ENCODE results near the gene C2CD3. TPM values are rescaled to one million over a fixed set of nuclear protein-coding genes. Genes with fewer than 3 reads are reported as not detected.

C2CD3 gene
- total RNA-seq, 2 experiments from 2014 or later, result 40.2 to 47.1 TPM

DNA sequence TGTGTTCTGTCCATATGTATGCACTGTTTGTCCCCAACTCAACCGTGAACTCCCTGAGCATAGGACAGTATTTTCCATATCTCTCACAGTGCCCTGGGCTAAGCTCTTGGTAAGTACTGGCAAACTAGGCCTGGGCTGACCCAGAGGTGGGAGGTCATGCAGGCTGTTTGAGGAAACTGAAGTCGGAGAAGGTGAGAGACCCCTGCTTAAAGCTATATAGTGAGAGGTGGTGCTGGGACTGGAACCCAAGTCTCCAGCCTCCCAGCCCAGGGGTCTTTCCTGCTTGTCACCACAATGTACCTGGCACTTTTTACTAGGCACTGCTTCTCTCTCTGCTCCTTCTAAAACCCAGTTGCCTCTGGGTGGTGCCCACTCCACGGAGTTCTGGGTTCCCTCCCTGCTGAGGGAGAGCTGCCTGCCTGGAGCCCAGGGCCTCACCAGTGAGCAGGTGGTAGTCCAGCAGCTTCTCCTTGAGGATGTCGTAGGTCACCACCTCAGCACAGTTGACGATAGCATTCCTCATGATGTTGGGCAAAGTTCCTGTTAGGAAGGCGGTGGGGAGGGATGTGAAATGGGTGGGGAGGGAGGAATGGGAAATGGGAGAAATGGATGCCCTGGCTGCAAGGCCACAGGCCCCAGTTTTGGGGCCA, 166.6 kb downstream of the C2CD3 start:
- Mint-ChIP-seq H3K27ac (peak overlapping the region; percentile 34), H3K4me3 (no peak overlapping the region), H3K9me3 (ENCODE audit: low read depth) (no peaks in the 10 kb centered on the region), H3K4me1 (peaks cover 52% of the 10 kb centered on the region), H3K36me3 (peaks cover 20% of the 10 kb centered on the region), H3K27me3 (no peaks in the 10 kb centered on the region)
- no peak for DNase-seq
- CTCF ChIA-PET, result interaction anchor here (0.7 to 2.7 kb wide), 3 partner anchors 9 to 30 kb away, joined by 3 to 10 read pairs (median 7); no protein-coding TSS in a partner anchor
- ATAC-seq, result no peak

DNA sequence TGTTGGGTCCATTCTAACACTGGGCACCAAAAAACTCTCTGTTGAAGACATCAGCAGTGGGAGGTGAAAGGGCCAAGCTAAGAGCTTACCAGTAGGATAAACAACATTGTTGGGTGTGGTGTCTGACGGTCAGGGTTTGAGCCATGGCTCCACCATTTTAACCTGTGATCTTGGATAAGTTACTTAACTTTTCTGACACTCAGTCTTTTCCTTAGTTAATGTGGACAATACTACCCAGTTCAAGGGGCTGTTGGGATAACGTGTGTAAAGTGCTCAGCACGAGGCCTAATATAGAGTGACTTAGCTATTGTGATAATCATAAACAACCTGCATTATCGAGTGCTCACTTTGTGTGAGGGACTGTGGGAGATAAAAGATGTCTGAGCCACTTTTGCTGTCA, 168.0 kb downstream of the C2CD3 start:
- Mint-ChIP-seq H3K27ac (no peak overlapping the region), H3K4me1 (peaks cover 45% of the 10 kb centered on the region), H3K36me3 (peaks cover 20% of the 10 kb centered on the region), H3K27me3 (no peaks in the 10 kb centered on the region), H3K9me3 (ENCODE audit: low read depth) (no peaks in the 10 kb centered on the region), H3K4me3 (no peak overlapping the region)
- no peak for ATAC-seq
- CTCF ChIA-PET, result interaction anchor here (0.6 to 1.2 kb wide), 3 partner anchors 9 to 19 kb away, joined by 3 to 5 read pairs (median 3); no protein-coding TSS in a partner anchor
- DNase-seq, result no peak

DNA sequence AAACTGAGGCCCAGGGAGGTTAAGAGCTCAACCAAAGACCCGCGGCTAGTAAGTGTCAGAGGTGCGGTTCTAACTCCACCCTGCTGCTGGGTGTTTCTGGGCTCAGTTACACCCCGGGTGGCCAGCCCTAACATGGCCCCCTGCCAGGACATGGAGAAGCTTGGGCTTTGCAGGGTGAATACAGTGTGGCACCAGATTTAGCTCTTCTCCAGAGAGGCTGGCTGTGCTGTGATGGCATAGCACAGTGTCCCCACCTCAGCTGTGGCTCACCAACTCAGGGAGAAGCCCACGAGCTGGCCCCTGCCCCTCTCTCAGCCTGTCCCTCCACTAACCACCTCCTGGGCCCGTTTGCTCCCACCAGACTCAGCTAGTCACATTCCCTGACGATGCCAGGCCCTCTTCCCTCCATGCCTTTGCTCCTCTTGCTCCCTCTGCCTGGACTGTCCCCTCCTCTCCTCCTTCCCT, 168.9 kb downstream of the C2CD3 start:
- no peak for ATAC-seq
- peak overlapping the region; percentile 8 for H3K27ac Mint-ChIP-seq

DNA sequence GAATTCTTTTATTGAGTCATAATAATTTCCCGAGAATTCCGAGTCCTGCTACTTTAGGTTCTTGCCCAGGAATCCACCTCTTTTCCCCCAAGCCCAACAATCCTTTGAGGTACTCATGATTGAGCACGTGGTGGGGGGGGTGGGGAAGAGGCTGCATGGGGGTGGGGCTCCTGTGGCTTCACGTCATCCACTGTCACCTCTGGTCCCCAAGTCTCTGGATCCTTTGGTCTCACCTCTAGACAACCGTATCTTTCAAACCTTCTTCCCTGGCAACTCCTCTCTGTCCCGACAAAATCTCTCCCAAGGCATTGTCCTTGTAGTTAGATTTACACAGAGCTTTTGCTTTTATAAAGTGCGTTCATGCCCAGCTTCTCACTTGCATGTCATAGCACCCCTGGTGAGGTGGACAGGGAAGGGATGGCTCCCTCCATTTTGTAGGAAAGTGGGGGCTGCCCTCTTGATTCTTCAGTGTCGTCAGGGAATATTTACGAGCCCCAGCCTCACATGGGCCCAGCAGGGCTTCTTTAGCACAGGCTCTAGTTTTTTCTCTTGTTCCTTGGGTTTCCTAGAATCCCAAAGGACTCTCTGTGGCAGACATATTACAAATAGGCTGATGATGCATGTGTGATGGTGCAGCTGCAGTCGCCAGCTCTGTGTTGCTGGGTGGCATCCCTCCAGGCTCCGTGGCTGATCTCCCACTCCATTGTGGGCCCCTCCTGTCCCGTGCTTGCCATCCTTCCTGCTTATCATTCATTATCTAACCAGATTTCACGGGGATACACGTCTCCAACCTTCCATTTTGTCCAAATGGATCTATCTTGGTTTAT, 170.3 kb downstream of the C2CD3 start:
- no peak overlapping the region for H3K27ac Mint-ChIP-seq
- H3K36me3 Mint-ChIP-seq, result peaks cover 24% of the 10 kb centered on the region
- no peak for DNase-seq
- no peaks in the 10 kb centered on the region for H3K27me3 Mint-ChIP-seq
- peaks cover 49% of the 10 kb centered on the region for H3K4me1 Mint-ChIP-seq
- H3K4me3 Mint-ChIP-seq, result no peak overlapping the region
- no peak for ATAC-seq
- H3K9me3 Mint-ChIP-seq (ENCODE audit: low read depth), result no peaks in the 10 kb centered on the region
- CTCF ChIA-PET, result interaction anchor here (1.0 kb wide), 1 partner anchor 10 kb away, joined by 3 read pairs; no protein-coding TSS in a partner anchor

More for the DNA sequence above, 168.9 kb downstream of the C2CD3 start:
- Mint-ChIP-seq H3K4me1 (peaks cover 51% of the 10 kb centered on the region), H3K9me3 (ENCODE audit: low read depth) (no peaks in the 10 kb centered on the region), H3K27me3 (no peaks in the 10 kb centered on the region), H3K36me3 (peaks cover 24% of the 10 kb centered on the region), H3K4me3 (no peak overlapping the region)
- CTCF ChIA-PET, result interaction anchor here (1.0 to 1.2 kb wide), 2 partner anchors 8 to 18 kb away, joined by 3 read pairs; no protein-coding TSS in a partner anchor
- DNase-seq, result no peak

DNA sequence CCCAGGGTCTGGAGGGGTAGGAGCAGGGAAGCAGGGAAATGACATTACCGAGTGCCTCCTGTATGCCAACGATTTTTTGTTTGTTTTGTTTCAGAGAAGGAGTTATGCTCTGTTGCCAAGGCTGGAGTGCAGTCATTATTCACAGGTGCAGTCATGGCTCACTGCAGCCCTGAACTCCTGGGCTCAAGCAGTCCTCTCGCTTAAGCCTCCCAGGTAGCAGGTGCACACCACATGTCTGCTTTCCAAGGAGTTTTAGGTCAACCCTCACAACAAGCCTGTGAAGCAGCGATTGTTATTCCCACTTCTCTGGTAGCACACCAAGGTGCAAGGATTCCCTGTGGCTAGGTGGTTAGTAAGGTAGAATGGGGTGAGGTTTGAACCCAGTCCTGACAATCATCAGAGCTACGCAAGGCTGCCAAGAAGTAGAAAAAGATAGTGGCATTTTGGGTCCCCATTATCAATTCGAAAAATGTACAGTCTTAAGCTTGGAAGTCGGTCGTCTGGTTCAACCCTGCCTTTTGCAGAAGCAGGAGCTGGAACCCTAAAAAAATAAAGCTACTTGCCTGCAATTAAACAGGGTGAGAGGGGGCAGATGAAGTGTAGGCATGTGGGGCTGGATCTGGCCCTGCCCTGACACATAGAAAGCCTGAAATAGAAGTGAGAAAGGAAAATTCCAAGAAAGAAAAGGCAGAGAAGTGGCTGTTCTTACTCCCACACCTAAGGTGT, 171.1 kb downstream of the C2CD3 start:
- DNase-seq (no peak), ATAC-seq (no peak)
- H3K27ac Mint-ChIP-seq, result peak overlapping the region; percentile 5
- no peak overlapping the region for H3K4me3 Mint-ChIP-seq
- CTCF ChIA-PET, result interaction anchor here (0.8 kb wide), 1 partner anchor 11 kb away, joined by 3 read pairs; no protein-coding TSS in a partner anchor
- peaks cover 24% of the 10 kb centered on the region for H3K36me3 Mint-ChIP-seq
- H3K4me1 Mint-ChIP-seq, result peaks cover 49% of the 10 kb centered on the region
- H3K9me3 Mint-ChIP-seq (ENCODE audit: low read depth), result no peaks in the 10 kb centered on the region
- no peaks in the 10 kb centered on the region for H3K27me3 Mint-ChIP-seq

DNA sequence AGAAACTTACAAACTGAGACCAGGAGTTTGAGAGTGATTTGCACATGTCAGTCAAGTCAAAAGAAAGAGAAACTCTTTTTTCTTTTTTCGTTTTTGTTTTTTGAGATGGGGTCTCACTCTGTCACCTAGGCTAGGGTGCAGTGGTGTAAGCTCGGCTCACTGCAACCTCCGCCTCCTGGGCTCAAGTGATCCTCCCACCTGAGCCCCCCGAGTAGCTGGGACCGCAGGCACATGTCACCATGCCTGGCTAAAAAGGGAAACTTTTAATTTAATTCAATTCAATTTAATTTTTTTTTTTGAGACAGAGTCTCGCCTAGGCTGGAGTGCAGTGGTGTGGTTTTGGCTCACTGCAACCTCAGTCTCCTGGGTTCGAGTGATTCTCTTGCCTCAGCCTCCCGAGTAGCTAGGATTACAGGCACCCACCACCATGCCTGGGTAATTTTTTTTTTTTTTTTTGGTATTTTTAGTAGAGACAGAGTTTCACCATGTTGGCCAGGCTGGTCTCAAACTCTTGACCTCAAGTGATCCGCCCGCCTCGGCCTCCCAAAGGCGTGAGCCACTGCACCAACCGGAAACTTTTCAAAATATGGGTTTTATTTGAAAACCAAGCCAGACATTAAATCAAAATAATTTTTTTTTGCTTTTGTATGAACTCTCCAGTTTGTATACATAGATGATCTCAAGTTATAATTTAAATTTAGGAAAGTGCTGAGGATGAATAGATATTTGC, 171.8 kb downstream of the C2CD3 start:
- Mint-ChIP-seq H3K27ac (no peak overlapping the region), H3K36me3 (peaks cover 24% of the 10 kb centered on the region), H3K4me3 (no peak overlapping the region), H3K27me3 (no peaks in the 10 kb centered on the region), H3K9me3 (ENCODE audit: low read depth) (no peaks in the 10 kb centered on the region), H3K4me1 (peaks cover 47% of the 10 kb centered on the region)
- no peak for DNase-seq
- CTCF ChIA-PET, result interaction anchor here (0.8 kb wide), 1 partner anchor 12 kb away, joined by 3 read pairs; no protein-coding TSS in a partner anchor
- no peak for ATAC-seq

DNA sequence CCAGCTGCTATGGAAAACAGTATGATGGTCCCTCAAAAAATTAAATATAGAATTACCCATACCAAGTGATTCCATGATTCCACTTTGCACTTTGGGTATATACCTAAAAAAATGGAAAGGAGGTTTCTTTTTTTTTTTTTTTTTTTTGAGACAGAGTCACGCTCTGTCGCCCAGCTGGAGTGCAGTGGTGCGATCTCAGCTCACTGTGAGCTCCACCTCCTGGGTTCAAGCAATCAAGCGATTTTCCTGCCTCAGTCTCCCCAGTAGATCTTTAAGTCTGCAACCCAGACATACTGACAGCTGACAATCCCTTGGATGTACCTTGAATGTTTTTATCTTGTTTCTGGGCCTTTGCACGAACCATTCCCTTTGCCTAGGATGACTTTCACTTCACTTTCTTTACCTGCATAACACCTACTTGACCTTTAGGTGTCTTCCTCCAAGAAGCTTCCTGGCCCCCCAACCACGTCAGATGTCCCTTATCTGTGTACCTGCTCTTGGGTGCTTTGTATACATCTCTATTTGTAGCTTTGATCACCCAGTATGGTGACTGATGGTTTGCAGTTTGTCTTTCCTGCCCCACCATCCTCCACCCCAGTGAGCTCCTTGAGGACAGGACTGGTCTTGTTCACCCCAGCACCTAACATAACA, 173.6 kb downstream of the C2CD3 start:
- Mint-ChIP-seq H3K4me3 (no peak overlapping the region), H3K4me1 (peaks cover 49% of the 10 kb centered on the region), H3K36me3 (peaks cover 14% of the 10 kb centered on the region), H3K27ac (peak overlapping the region; percentile 34), H3K27me3 (no peaks in the 10 kb centered on the region), H3K9me3 (ENCODE audit: low read depth) (no peaks in the 10 kb centered on the region)
- CTCF ChIA-PET, result interaction anchor here (1.2 kb wide), 2 partner anchors 17 to 21 kb away, joined by 3 read pairs; no protein-coding TSS in a partner anchor
- no peak for ATAC-seq
- DNase-seq, result no peak

DNA sequence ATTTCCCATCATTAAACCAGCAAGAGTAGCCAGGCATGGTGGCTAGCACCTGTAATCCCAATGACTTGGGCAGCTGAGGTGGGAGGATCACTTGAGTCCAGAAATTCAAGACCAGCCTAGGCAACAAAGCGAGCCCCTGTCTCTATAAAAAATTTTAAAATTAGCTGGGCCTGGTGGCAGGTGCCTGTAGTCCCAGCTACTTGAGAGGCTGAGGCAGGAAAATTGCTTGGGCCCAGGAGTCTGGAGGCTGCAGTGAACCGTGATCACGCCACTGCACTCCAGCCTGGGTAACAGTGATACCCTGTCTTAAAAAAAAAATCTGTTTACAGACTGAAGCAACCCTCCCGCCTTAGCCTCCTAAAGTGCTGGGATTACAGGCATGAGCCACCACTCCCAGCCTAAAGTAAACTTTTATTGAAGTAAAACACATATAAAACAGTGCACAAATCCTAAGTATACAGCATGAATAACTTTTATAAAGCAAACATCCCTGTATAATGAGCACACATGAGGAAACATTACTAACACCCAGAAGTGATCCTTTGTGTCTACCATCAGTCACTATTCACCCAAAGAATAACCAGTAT, 174.5 kb downstream of the C2CD3 start:
- Mint-ChIP-seq H3K27ac (peak overlapping the region; percentile 89), H3K36me3 (peaks cover 9% of the 10 kb centered on the region), H3K27me3 (no peaks in the 10 kb centered on the region), H3K9me3 (ENCODE audit: low read depth) (no peaks in the 10 kb centered on the region), H3K4me3 (peak overlapping the region; percentile 38), H3K4me1 (peaks cover 49% of the 10 kb centered on the region)
- DNase-seq (no peak), ATAC-seq (peak; percentile 12)
- CTCF ChIA-PET, result interaction anchor here (1.2 to 3.2 kb wide), 5 partner anchors 9 to 23 kb away, joined by 3 to 13 read pairs (median 10); no protein-coding TSS in a partner anchor

DNA sequence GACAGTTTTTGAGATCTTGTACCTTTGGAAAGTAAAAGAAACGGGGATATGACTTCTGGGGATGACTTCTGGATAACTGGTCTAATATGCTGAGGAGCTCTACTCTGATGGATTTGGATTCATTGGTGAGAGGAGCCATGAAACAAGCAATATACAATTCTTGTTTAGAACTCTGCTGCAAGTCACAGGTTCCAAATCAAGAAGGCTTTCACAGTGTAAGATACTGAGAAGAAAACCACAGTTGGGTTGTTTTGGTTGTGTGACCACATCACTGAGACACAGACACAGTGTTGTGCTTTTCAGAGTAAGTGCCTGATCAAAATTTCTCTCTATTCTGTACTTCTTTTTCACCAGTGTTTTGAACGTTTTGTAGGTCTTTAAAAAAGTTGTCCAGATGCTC, 175.1 kb downstream of the C2CD3 start:
- Mint-ChIP-seq H3K4me3 (peak overlapping the region; percentile 38), H3K27ac (peak overlapping the region; percentile 89), H3K36me3 (peaks cover 7% of the 10 kb centered on the region), H3K9me3 (ENCODE audit: low read depth) (no peaks in the 10 kb centered on the region), H3K27me3 (no peaks in the 10 kb centered on the region), H3K4me1 (peaks cover 49% of the 10 kb centered on the region)
- ATAC-seq (peak; percentile 80), DNase-seq (peak; percentile 75)
- CTCF ChIA-PET, result interaction anchor here (1.2 to 3.2 kb wide), 5 partner anchors 9 to 29 kb away, joined by 3 to 13 read pairs (median 10); no protein-coding TSS in a partner anchor

DNA sequence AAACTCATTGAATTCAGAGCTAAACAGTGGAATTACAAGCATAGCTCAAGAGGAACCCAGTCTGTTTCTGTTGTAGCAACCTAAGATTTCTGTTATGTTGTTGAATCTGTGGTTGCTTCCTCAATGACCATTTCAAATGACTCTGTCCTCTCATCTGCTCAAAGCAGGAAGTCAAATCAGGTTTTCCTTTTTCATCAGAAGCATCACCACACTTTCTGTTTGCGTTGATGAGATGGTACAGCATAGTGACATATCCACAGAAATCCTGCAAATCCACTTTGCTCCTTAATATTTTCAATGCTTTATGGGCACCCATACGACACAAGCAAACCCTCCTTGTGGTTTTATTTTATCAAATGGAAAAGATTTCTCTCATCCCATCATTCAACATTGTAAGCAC, 175.6 kb downstream of the C2CD3 start:
- DNase-seq (no peak), ATAC-seq (peak; percentile 81)
- Mint-ChIP-seq H3K4me3 (peak overlapping the region; percentile 38), H3K9me3 (ENCODE audit: low read depth) (no peaks in the 10 kb centered on the region), H3K27ac (peak overlapping the region; percentile 89), H3K27me3 (no peaks in the 10 kb centered on the region), H3K4me1 (peaks cover 46% of the 10 kb centered on the region), H3K36me3 (peaks cover 7% of the 10 kb centered on the region)
- CTCF ChIA-PET, result interaction anchor here (0.8 to 3.2 kb wide), 7 partner anchors 10 to 175 kb away, joined by 3 to 13 read pairs (median 4); no protein-coding TSS in a partner anchor

DNA sequence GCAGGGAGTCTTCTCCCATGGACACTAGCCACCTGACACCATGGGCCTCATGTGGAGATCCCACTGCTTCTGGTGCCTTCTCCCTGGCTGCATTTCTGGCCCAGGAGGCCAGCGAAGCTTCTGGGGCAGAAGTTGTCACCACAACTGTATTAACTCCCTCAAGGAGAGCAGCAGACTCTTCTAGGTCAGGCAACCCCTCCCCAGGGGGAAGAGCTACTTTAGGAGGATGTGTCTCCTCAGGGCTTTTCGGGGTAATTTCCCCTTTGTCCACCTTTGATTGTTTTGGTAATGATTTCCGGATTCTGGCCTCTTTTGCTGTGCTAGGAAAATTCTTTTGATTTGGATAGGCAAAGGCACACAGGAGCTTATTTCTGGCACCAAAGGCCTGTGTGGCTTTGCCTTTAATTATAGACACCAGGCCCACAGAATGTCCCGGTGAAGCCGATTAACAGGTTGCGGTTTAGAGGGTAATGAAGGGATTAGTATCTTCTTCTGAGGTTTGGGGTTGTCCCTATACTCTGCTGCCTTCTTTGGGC, 179.3 kb downstream of the C2CD3 start:
- H3K27me3 Mint-ChIP-seq, result no peaks in the 10 kb centered on the region
- H3K4me3 Mint-ChIP-seq, result no peak overlapping the region
- CTCF ChIA-PET, result interaction anchor here (1.0 to 1.5 kb wide), 3 partner anchors 9 to 29 kb away, joined by 3 to 4 read pairs (median 3); partner anchors contain the start of gene UCP2
- DNase-seq (no peak), ATAC-seq (no peak)
- H3K4me1 Mint-ChIP-seq, result peaks cover 25% of the 10 kb centered on the region
- H3K9me3 Mint-ChIP-seq (ENCODE audit: low read depth), result no peaks in the 10 kb centered on the region
- H3K36me3 Mint-ChIP-seq, result peaks cover 2% of the 10 kb centered on the region
- H3K27ac Mint-ChIP-seq, result no peak overlapping the region

All from activated CD8-positive, alpha-beta memory T cell treated with anti-CD3 and anti-CD28 coated beads, Interleukin-2, amount 10 ng/mL, durations not matched to agents 7 days and 5 days (primary cell).